GM23248 (cell line): ENCODE data around the gene PLD4. TPM values are rescaled to one million over a fixed set of nuclear protein-coding genes. Genes with fewer than 3 reads are reported as not detected.

Experiments
- DNase-seq: peaks from one replicate; pipeline ENCODE4 v3.0.0-alpha.2; 2015
- H2AFZ ChIP-seq: fragments of 200-600 bp; sonication (generic); 2 replicates; pipeline ENCODE4 v1.6.1; 2016; ENCODE audit warnings: antibody characterized with exemption
- H3F3A ChIP-seq: fragments of 200-600 bp; sonication (generic); 2 replicates; pipeline ENCODE4 v1.6.1; 2016; ENCODE audit warnings: mild to moderate bottlenecking, antibody characterized with exemption, mixed run types; ENCODE audit not compliant: insufficient read depth
- H3K27ac ChIP-seq: fragments of 200-600 bp; sonication (generic); 2 replicates; pipeline ENCODE4 v1.5.1; 2016; ENCODE audit warnings: mild to moderate bottlenecking
- H3K27me3 ChIP-seq: fragments of 200-600 bp; sonication (generic); replicated peaks from 2 replicates; pipeline ENCODE4 v1.6.1; 2016; ENCODE audit warnings: mild to moderate bottlenecking; ENCODE audit not compliant: insufficient read depth
- H3K36me3 ChIP-seq: fragments of 200-600 bp; sonication (generic); 2 replicates; pipeline ENCODE4 v1.6.1; 2016; ENCODE audit warnings: low read depth, mild to moderate bottlenecking
- H3K4me1 ChIP-seq: fragments of 200-600 bp; sonication (generic); 2 replicates; pipeline ENCODE4 v1.6.1; 2016; ENCODE audit warnings: mild to moderate bottlenecking; ENCODE audit not compliant: insufficient read depth
- H3K4me2 ChIP-seq: fragments of 200-600 bp; sonication (generic); one replicate; pipeline ENCODE4 v1.6.1; 2016; ENCODE audit warnings: mild to moderate bottlenecking; ENCODE audit not compliant: unreplicated experiment
- H3K4me3 ChIP-seq: fragments of 200-600 bp; sonication (generic); 2 replicates; pipeline ENCODE4 v1.5.1; 2016; ENCODE audit warnings: mild to moderate bottlenecking
- H3K79me2 ChIP-seq: fragments of 200-600 bp; sonication (generic); 2 replicates; pipeline ENCODE4 v1.6.1; 2016; ENCODE audit warnings: mild to moderate bottlenecking; ENCODE audit not compliant: insufficient read depth
- H3K9ac ChIP-seq: fragments of 200-600 bp; sonication (generic); 2 replicates; pipeline ENCODE4 v1.6.1; 2016; ENCODE audit warnings: mild to moderate bottlenecking
- H3K9me2 ChIP-seq: fragments of 200-600 bp; sonication (generic); 2 replicates; pipeline ENCODE4 v1.6.1; 2016; ENCODE audit warnings: mixed run types, mild to moderate bottlenecking, moderate library complexity; ENCODE audit not compliant: insufficient read depth
- H3K9me3 ChIP-seq: fragments of 200-600 bp; sonication (generic); one replicate; pipeline ENCODE4 v1.6.1; 2017; ENCODE audit warnings: low read depth
- H4K20me1 ChIP-seq: fragments of 200-600 bp; sonication (generic); 2 replicates; pipeline ENCODE4 v1.6.0; 2016; ENCODE audit not compliant: insufficient read depth
- EZH2 ChIP-seq: fragments of 200-600 bp; sonication (generic); IDR thresholded peaks from 2 replicates; pipeline ENCODE4 v1.6.1; 2018; ENCODE audit warnings: antibody characterized with exemption, mild to moderate bottlenecking; ENCODE audit not compliant: insufficient read depth, poor library complexity, severe bottlenecking
- EZH2phosphoT487 ChIP-seq: fragments of 200-600 bp; sonication (generic); IDR thresholded peaks from 2 replicates; pipeline ENCODE4 v1.6.1; 2018; ENCODE audit warnings: antibody characterized with exemption, moderate library complexity, mild to moderate bottlenecking, low read depth; ENCODE audit not compliant: insufficient read depth
- WGBS, 2 experiments: methylation state at CpG; one replicate each; pipeline ENCODE4 v1.1.6; 2015 to 2017; ENCODE audit warnings: low lambda C conversion rate in 2 of 2, low coverage in 1 of 2; ENCODE audit errors: missing lambda C conversion rate in 2 of 2; 5-methylcytosine and 5-hydroxymethylcytosine counted together
- in situ Hi-C: fragments of 300-500 bp; cut with MboI; formaldehyde crosslinking; loops from 2 replicates; pipeline ENCODE4 v1.15.0; 2020
- polyA plus RNA-seq: library from polyadenylated mRNA; unstranded; fragments of >200 nt; fragmentation: Nextera tagmentation; extraction: Ambion mirVana; gene quantifications from 2 replicates; pipeline ENCODE4 v1.2.1, GENCODE V29; 2016
- total RNA-seq: library from RNA; depleted of rRNA; stranded (reverse); fragments of >200 nt; shearing (Covaris generic); gene quantifications from 2 replicates; pipeline ENCODE4 v1.2.3, GENCODE V29; 2014

The PLD4 gene
- total and polyA plus RNA-seq, 2 experiments from 2014 or later = not detected

- Histone ChIP-seq H3K36me3 (no peaks in the 10 kb centered on the region), H3K4me1 (peaks cover 3% of the 10 kb centered on the region; the same call in 1 of the 2 replicates), H4K20me1 (no peaks in the 10 kb centered on the region), H3K9me2 (no peaks in the 10 kb centered on the region), H3K4me3 (no peak overlapping the region), H3K9ac (no peak overlapping the region), H3K27me3 (no peaks in the 10 kb centered on the region), H2AFZ (no peak overlapping the region), H3K27ac (no peak overlapping the region), H3K4me2 (no peak overlapping the region), H3K9me3 (no peaks in the 10 kb centered on the region), H3F3A (no peaks in the 10 kb centered on the region), H3K79me2 (no peaks in the 10 kb centered on the region)
- no peak for TF ChIP-seq EZH2phosphoT487
- no peak for TF ChIP-seq EZH2
- in situ Hi-C loops = no loop called here
- no peak for DNase-seq
- WGBS, 2 experiments = 88 to 93% methylated on average over 18 to 19 of the region's 19 CpGs
Observed at GRCh38 chr14:104979758-104980610, 55.3 kb downstream of the PLD4 start.

GRCh38 chr14:104980611-104981531 is 56.2 kb downstream of the PLD4 start:
- in situ Hi-C loops = no loop called here

GRCh38 chr14:104981699-104982541 is 57.2 kb downstream of the PLD4 start:
- DNase-seq = no peak
- no peak overlapping the region for H3K4me2 ChIP-seq
- no peaks in the 10 kb centered on the region for H3F3A ChIP-seq
- H3K9me3 ChIP-seq = no peaks in the 10 kb centered on the region
- no peak overlapping the region for H3K4me3 ChIP-seq
- H3K27me3 ChIP-seq = no peaks in the 10 kb centered on the region
- WGBS, 2 experiments = 87 to 91% methylated on average over 17 of the region's 17 CpGs
- H2AFZ ChIP-seq = no peak overlapping the region
- H3K36me3 ChIP-seq = no peaks in the 10 kb centered on the region
- peaks cover 9% of the 10 kb centered on the region for H3K4me1 ChIP-seq
- H4K20me1 ChIP-seq = no peaks in the 10 kb centered on the region
- no peak overlapping the region for H3K9ac ChIP-seq
- no peak overlapping the region for H3K27ac ChIP-seq
- no peaks in the 10 kb centered on the region for H3K79me2 ChIP-seq
- TF ChIP-seq EZH2phosphoT487 (no peak), EZH2 (no peak)
- in situ Hi-C loops = no loop called here
- no peaks in the 10 kb centered on the region for H3K9me2 ChIP-seq

More at GRCh38 chr14:104980611-104981531, 56.2 kb downstream of the PLD4 start:
- WGBS, 2 experiments = 86 to 88% methylated on average over 17 to 18 of the region's 22 CpGs
- no peaks in the 10 kb centered on the region for H3K27me3 ChIP-seq
- no peaks in the 10 kb centered on the region for H3K9me3 ChIP-seq
- no peaks in the 10 kb centered on the region for H3K79me2 ChIP-seq
- H3K4me2 ChIP-seq = no peak overlapping the region
- no peak overlapping the region for H3K9ac ChIP-seq
- H3K36me3 ChIP-seq = no peaks in the 10 kb centered on the region
- peaks cover 3% of the 10 kb centered on the region; the same call in 1 of the 2 replicates for H3K4me1 ChIP-seq
- no peak overlapping the region for H2AFZ ChIP-seq
- H4K20me1 ChIP-seq = no peaks in the 10 kb centered on the region
- H3K27ac ChIP-seq = no peak overlapping the region
- no peak for DNase-seq
- H3F3A ChIP-seq = no peaks in the 10 kb centered on the region
- H3K9me2 ChIP-seq = no peaks in the 10 kb centered on the region
- H3K4me3 ChIP-seq = no peak overlapping the region
- TF ChIP-seq EZH2phosphoT487 (no peak), EZH2 (no peak)
